GM12892 (cell line): ENCODE results near the gene CLEC19A.

Source experiments
- DNase-seq: peaks from one replicate; pipeline ENCODE4 v3.0.0; 2011; ENCODE audit not compliant: insufficient read length
- FAIRE-seq: peaks from 2 replicates; lab custom pipeline; 2011; peaks lifted over from hg19 to GRCh38; lab: Jason Lieb, UNC
- POLR2A ChIP-seq: IDR thresholded peaks from 2 replicates; pipeline ENCODE4 v1.6.1; 2011; ENCODE audit warnings: low read depth, low read length, control low read depth
- POLR2AphosphoS5 ChIP-seq: IDR thresholded peaks from 2 replicates; pipeline ENCODE4 v1.6.1; 2011; ENCODE audit warnings: low read depth, low read length, control low read depth
- TAF1 ChIP-seq: IDR thresholded peaks from 2 replicates; pipeline ENCODE4 v1.6.1; 2011; ENCODE audit warnings: low read depth, mild to moderate bottlenecking, control low read depth, low read length, borderline replicate concordance

Gene CLEC19A

GRCh38 chr16:19264123-19264673 lies 21.3 kb upstream of the CLEC19A start:
- TF ChIP-seq TAF1 (no peak), POLR2AphosphoS5 (no peak), POLR2A (no peak)
- FAIRE-seq (no peak), DNase-seq (no peak)

GRCh38 chr16:19265380-19265930 lies 20.1 kb upstream of the CLEC19A start:
- no peak for TF ChIP-seq TAF1
- TF ChIP-seq POLR2A, result no peak
- no peak for TF ChIP-seq POLR2AphosphoS5
- FAIRE-seq (no peak), DNase-seq (no peak)

DNA sequence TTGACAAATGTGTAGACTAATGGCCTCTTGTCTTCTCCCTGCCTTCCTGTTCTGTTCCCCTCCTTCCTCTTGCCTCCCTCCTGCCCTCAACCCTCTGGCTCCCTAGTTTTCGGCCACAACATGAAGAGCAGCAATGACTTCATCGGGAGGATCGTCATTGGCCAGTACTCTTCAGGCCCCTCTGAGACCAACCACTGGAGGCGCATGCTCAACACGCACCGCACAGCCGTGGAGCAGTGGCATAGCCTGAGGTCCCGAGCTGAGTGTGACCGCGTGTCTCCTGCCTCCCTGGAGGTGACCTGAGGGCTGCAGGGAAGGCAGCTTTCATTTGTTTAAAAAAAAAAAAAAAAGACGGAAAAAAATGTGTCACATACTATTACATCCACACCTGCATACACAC lies 18.8 kb upstream of the CLEC19A start:
- no peak for DNase-seq
- TF ChIP-seq POLR2AphosphoS5 (no peak), POLR2A (no peak), TAF1 (no peak)
- FAIRE-seq, result no peak

DNA sequence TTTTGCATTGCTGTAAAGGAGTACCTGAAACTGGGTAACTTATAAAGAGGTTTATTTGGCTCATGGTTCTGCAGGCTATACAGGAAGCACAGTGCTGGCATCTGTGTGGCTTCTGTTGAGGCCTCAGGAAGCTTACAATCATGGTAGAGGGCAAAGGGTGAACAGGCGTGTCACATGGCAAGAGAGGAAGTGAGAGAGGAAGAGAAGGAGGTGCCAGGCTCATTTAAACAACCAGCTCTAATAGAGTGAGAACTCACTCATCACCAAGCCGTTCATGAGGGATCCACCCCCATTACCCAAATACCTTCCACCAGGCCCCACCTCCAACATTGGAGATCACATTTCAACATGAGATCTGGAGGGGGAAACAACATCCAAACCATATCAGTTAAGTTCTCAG lies 16.4 kb upstream of the CLEC19A start:
- FAIRE-seq (no peak), DNase-seq (no peak)
- TF ChIP-seq POLR2A (no peak), TAF1 (no peak), POLR2AphosphoS5 (no peak)

DNA sequence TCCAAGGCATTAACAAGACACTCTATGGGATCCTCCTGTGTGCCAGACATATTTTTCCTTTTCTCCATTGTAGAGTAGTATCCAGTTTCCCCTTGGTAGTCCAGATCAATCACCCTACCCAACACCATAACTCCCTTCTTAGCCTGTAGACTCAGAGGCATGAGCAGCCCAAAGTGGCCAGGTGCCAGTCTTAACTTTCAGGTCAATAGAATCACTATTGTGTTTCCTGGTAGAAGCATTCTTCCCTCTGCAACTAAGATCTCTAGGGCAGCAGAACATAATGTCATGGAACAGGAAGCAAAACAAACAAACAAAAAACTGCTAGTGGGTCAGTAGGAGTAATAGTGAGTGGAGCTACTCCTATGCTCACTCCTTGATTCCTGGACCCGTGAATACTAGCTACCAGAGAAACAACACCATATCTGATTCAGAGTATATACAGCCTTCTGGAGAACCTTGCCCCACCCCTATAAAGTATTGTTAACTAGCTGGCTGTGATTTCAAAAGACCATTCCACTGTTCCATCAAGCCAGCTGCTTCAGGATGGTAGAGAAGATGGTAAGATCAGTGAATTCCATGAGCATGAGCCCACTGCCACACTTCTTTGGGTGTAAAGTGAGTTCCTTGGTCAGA lies 11.2 kb upstream of the CLEC19A start:
- DNase-seq (no peak), FAIRE-seq (no peak)
- TF ChIP-seq POLR2AphosphoS5, result no peak
- no peak for TF ChIP-seq POLR2A
- TF ChIP-seq TAF1, result no peak

GRCh38 chr16:19278403-19278802 lies 7.1 kb upstream of the CLEC19A start:
- TF ChIP-seq TAF1 (no peak), POLR2A (no peak), POLR2AphosphoS5 (no peak)
- DNase-seq, result no peak
- no peak for FAIRE-seq

GRCh38 chr16:19281246-19281645 lies 4.3 kb upstream of the CLEC19A start:
- DNase-seq (no peak), FAIRE-seq (no peak)
- TF ChIP-seq POLR2AphosphoS5, result no peak
- no peak for TF ChIP-seq TAF1

DNA sequence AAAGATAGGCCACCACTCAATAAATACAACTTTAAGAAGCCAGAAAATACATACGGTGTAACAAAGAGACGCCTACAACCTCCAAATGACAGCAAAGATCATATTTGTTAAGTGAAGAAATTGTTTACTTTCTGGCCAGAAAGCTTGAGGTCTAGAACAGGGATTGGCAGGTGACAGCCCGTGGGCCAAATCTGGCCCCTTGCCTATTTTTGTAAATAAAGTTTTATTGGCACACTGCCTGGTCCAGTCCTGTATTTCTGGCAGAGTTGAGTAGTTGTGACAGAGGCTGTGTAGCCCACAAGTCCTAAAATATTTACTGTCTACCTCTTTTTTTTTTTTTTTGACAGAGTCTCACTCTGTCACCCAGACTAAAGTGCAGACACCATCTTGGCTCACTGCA lies 3.4 kb upstream of the CLEC19A start:
- TF ChIP-seq TAF1 (no peak), POLR2AphosphoS5 (no peak), POLR2A (no peak)
- DNase-seq (no peak), FAIRE-seq (no peak)

DNA sequence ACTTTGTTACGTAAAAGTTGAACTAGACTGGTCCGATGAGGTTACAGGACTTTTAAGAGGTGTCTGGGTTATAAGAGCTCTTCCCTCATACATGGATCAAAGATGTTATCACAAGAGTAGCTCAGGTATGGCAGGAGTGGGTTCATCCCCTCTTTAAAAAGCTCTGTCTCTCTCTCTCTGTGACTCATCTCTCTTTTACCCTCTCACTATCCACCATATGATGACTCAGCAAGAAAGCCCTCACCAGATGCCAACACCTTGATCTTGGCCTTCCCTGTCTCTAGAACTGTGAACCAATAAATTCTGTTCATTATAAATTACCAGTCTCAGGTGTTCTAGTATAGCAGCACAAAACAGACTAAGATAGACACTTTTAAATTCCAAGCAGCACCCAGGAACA lies 1.9 kb upstream of the CLEC19A start:
- FAIRE-seq, result no peak
- TF ChIP-seq POLR2A (no peak), TAF1 (no peak), POLR2AphosphoS5 (no peak)
- DNase-seq, result no peak

- TF ChIP-seq TAF1, result no peak
- TF ChIP-seq POLR2A, result no peak
- no peak for TF ChIP-seq POLR2AphosphoS5
- DNase-seq, result no peak
- no peak for FAIRE-seq
These were observed 1.3 kb upstream of the CLEC19A start for GRCh38 chr16:19284207-19284606.

DNA sequence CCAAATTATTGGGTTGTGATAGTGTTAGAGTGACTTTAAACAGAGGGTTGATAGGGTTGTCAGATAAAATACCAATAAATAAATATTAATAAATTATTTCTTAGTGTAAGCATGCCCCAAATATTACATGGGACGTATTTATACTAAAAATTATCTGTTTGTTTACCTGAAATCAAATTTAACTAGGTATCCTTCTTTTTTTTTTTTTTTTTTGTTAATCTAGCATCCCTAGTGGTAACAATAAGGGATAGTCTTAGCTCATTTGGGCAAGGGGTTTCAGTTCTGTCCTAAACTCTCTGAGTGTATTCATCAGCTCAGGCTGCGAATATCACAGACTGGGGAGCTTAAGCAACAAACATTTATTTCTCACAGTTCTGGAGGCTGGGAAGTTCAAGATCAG lies 1.3 kb downstream of the CLEC19A start:
- FAIRE-seq (no peak), DNase-seq (no peak)
- TF ChIP-seq TAF1, result no peak
- no peak for TF ChIP-seq POLR2AphosphoS5
- TF ChIP-seq POLR2A, result no peak

DNA sequence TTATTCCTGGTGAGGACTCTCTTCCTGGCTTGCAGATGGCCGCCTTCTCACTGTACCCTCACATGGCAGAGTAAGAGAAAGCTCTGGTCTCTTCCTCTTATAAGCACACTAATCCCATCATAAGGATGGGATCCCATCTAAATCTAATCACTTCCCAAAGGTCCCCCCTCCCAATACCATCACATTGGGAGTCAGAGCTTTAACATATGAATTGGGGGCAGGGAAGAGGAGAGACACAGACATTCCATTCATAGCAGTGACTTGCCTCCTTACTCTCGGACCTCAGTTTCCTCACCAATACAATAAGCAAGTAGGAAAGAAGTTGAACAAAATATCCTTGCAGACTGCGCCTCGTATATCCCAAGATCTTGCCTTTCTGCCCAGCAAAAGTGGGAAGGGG lies 1.7 kb downstream of the CLEC19A start:
- no peak for FAIRE-seq
- TF ChIP-seq TAF1, result no peak
- TF ChIP-seq POLR2A, result no peak
- TF ChIP-seq POLR2AphosphoS5, result no peak
- DNase-seq, result no peak
